HG03342 (cell line): ENCODE data around the gene ATP6V0A4.
A peak's percentile ranks its signal among the peaks of the same experiment; 100 is the strongest.
"Not testable (repeated sequence)": the region's sequence is repeated elsewhere in the genome, so short reads cannot be mapped to it uniquely, and the experiment has no call there.

Experiments
- ATAC-seq: cut with Tn5 transposase; IDR thresholded peaks from one replicate; pipeline ENCODE4 v1.9.1; 2021; ENCODE audit warnings: mild to moderate bottlenecking, moderate library complexity; ENCODE audit not compliant: unreplicated experiment

Gene ATP6V0A4

DNA sequence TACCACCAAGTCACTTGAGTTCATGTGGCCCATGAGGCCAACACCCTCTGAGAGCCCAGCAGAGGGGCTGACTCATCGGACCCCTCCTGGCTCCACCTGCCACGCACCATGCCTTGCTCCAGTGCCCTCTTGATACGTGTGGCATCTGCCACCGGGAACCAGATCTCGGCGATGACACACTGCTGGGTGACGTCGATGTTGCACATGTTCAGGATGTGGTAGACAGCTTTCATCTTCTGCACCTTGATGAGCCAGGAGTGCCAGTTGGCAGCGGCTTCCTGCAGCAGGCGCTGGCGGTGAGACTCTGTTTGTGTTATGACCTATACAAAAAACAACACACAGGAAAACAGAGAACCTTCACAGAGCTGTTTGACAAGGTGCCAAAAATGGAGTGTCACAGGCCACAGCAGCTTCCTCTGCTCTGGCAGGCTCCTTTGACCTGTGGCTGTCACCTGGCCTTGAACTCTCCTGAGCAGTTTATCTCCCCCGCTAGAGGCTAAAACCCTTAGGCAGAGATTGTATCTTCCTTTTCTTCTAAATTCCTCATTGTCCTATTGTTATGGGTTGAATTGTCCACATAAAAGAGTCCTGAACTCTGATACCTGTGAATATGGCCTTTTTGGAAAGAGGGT lies 45.4 kb downstream of the ATP6V0A4 start:
- peak; percentile 78 for ATAC-seq

DNA sequence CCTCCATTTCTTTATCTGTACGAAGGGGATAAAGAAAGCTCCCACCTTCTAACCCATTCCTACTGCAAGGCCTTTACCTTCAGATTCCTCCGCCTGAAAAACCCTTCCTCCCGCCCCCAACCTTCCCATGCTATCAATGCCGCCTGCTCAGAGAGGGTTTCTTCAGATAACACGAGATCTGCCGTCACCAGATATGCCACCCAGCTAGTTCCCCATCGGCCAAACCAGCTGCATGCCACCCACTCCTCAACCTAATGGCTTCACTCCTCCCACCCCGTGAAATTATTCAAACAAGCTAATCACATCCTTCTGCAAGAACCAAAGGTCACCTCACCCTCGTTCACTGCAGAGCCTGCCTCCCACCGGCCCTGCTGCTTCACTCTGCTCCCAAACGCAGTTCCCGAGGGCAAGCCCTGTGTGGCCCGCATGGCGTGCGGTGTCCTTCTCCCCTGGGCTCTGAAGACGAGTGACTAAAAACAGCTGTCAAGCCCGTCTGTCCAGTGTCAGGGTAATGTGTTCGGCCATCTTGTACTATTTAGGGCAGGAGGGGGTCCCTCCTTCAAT lies 47.0 kb downstream of the ATP6V0A4 start:
- no peak for ATAC-seq

- no peak for ATAC-seq
Measured at GRCh38 chr7:138750473-138750872, 47.5 kb downstream of the ATP6V0A4 start.

- no peak for ATAC-seq
Measured at GRCh38 chr7:138749960-138750359, 48.0 kb downstream of the ATP6V0A4 start.

GRCh38 chr7:138748666-138749065 lies 49.3 kb downstream of the ATP6V0A4 start:
- ATAC-seq, result no peak

DNA sequence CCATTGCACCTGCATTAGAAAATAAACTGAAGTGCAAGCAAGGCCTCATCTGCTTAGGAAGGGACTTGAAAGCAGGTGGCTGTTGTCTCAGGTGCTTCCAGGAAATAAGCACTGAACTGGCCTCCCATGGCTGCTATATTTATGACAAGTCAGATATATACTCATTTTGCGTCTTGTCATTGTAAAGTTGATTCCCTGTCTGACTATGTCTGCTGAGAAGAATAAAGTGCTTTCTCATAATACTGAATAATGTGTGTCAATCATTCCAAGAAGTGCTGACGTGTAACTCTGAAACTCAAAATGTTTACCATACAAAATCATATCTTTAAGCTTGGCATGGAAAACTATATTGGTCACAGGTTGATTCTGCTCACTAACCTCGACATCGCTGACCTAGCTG lies 51.9 kb downstream of the ATP6V0A4 start:
- ATAC-seq, result no peak

DNA sequence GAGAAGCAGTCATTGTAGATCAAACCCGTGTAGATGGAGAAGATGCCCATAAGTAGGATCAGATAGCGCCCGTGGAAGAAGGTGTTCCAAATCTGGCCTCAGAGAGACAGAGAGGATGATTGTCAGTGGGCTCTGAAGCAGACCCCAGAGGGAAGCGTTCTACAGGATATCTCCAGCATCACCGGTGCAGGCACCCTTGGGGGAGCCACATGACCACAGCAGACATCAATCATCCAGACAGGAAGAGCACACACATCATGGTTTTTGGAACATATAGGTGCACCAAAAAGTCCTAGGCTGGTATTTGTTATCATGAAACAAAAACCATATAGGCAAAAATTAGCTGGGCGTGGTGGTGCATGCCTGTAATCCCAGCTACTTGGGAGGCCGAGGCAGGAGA lies 52.8 kb downstream of the ATP6V0A4 start:
- no peak for ATAC-seq

DNA sequence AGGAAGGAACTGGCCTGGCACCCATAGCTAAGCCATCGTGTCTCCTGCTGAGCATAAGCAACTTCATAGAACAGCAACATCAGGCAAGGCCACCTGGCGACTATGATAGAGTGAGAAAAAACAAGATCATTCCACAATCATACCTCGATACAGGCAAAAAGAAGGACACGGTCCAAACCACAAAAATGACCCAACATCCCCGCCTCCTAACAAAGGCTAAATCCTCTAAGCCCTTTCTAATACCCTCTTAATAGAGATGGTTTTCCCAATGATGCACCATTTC lies 56.6 kb downstream of the ATP6V0A4 start:
- ATAC-seq, result no peak

DNA sequence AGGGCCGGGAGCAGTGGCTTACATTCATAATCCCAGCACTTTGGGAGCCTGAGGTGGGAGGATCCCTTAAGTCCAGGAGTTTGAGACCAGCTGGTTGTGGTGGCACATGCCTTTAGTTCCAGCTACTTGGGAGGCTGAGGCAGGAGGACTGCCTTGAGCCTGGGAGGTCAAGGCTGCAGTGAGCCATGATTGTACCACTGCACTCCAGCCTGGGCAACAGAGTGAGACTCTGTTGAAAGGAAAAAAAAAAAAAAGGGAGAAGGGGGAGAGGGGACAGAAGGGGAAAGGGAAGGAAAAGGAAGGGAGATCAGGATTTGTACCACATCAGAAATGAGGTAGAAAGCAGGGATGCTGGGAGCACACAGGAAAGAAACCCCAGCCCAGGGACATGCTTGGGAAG lies 58.1 kb downstream of the ATP6V0A4 start:
- ATAC-seq, result no peak

- peak; percentile 83 for ATAC-seq
Measured at GRCh38 chr7:138738551-138739335, 59.3 kb downstream of the ATP6V0A4 start.

DNA sequence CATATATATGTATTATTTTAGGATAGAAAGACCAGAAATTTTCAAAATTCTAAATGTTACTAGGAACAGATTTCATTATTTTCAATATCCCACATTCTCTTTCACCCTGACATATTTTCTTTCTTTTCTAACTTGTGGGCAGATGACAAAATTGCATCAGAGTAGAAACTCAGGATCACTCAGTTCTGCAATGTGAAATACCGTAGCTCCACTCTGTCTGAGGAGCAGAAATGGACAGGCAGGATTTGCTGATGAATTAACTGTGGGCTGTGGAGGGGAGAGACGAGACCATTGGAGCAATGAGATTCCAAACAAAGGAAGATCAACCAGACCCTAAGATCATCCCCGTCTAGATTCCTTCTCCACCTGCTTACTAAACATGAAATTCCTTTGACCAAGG lies 59.9 kb downstream of the ATP6V0A4 start:
- ATAC-seq, result no peak

- no peak for ATAC-seq
Measured at GRCh38 chr7:138735399-138735798, 62.6 kb downstream of the ATP6V0A4 start.

GRCh38 chr7:138731733-138732132 lies 66.3 kb downstream of the ATP6V0A4 start:
- not testable (repeated sequence) for ATAC-seq

DNA sequence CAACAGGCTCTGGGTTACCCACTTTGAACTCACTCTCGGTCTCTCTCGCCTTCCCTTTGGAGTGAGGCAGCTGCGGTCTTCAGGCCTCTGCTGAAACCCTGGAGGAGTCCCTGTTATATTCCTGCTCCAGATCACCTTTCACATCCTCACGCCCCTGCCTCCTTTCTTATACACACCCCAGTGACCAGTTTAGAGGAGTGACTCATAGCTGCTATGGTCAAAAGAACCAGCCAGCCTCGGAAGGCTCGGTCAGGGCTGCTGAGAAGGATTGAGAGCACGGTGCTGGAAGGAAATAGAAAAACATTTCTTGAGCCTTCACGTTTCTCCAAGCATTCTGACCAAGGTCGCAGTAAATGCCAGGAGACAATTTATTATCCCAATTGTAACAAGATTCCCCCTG lies 68.6 kb downstream of the ATP6V0A4 start:
- no peak for ATAC-seq

DNA sequence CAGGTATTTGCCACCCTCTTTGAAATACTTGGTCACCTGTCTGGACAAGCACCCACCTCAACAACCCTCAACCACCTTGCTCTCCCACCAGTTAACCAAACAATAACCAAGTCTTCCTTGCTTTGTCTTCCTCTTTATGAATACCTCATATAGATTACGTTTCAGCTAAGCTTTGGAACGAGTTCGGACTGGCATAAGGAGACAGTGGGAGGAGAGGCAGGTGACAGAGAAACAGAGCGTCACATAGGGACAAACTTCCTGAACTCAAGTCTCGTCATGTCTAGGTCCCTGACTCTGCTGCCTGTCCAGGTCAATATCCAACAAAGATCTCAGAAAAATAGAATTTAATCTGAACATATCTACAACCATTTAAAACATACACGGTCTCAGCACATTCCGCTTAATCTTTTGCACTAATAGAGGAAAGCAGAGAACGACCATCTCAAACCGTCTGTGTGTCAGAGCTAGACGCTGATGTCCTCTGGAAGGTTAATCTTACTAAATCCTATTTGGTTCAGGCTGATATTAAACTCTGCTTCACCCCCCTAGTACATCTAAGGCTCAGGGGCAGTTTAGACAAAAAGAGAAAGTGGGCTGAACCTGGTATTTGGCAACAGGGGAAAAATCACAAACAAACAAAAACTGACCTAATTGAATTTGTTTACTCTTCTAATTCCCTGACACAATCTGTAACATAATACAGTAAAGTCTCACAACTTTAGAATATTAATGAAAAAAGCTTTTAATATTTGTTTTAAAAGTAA lies 70.5 kb downstream of the ATP6V0A4 start:
- ATAC-seq, result no peak

DNA sequence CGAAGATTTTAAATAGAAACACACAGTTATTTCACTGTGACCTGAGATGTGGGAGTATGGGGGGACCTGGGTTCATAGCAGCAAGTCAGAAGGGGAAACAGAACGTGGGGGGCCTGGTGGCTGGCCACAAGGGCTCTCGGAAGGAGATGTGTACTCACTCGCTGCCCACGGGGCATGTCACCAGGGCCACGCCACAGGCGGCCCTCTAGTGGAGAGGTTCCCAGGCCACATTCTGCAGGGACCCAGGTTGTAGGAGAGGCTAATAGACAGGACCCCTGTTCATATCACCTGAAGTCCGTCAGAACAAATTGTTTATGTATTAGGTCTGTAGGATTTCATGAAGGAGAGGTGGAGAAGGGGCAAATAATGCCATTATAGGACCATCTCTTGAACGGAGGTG lies 71.7 kb downstream of the ATP6V0A4 start:
- no peak for ATAC-seq

- no peak for ATAC-seq
Measured at GRCh38 chr7:138720286-138720685, 77.7 kb downstream of the ATP6V0A4 start.

GRCh38 chr7:138716889-138717288 lies 81.1 kb downstream of the ATP6V0A4 start:
- no peak for ATAC-seq

DNA sequence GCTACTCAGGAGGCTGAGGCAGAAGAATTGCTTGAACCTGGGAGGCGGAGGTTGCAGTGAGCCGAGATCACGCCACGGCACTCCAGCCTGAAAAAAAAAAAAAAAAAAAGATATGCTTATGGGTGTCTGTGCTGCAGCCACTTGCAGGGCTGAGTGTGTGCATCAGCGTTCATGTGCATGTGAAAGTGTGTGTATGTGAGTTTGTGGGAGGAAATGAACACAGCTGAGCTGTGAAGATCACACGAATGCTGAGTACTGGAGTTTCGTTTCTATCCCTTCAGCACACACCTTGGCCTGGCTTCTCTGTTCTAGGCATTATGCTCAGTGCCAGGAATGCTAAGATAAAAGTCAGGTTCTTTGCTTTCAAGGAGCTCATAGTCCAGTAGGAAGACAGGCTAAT lies 84.8 kb downstream of the ATP6V0A4 start:
- no peak for ATAC-seq

- ATAC-seq, result no peak
Measured at GRCh38 chr7:138712652-138713051, 85.3 kb downstream of the ATP6V0A4 start.

- no peak for ATAC-seq
Measured at GRCh38 chr7:138710536-138711385, 87.2 kb downstream of the ATP6V0A4 start.
